ENCODE results near the gene UBE2H. TPM values are rescaled to one million over a fixed set of nuclear protein-coding genes. Genes with fewer than 3 reads are reported as not detected.

Gene UBE2H
- total RNA-seq, 3 donors from 2014 or later (not counting 1 experiment from before 2014, with no cell fraction given) = 80.9 to 86.9 (median 83.1) TPM

GRCh38 chr7:129889133-129889844 is 63.5 kb downstream of the UBE2H start:
- Histone ChIP-seq H3K27ac (ENCODE audit: low read length) (no peak overlapping the region), H3K27me3 (ENCODE audit: control insufficient read depth, insufficient read depth, low read length) (no peaks in the 10 kb centered on the region), H3K36me3 (ENCODE audit: control insufficient read depth, insufficient read depth, low read length) (peaks cover 3% of the 10 kb centered on the region), H3K4me1 (ENCODE audit: control insufficient read depth, insufficient read depth, low read length) (no peaks in the 10 kb centered on the region), H3K9me3 (ENCODE audit: control insufficient read depth, insufficient read depth, low read length) (no peaks in the 10 kb centered on the region), H3K4me3 (ENCODE audit: low read length) (no peak overlapping the region)
- H3K27me3 Mint-ChIP-seq (ENCODE audit: low read depth in 2 of 2) = no peaks in the 10 kb centered on the region
- WGBS (ENCODE audit: insufficient coverage) = 92% methylated on average over 5 of the region's 5 CpGs
- intact Hi-C loops (cut with micrococcal nuclease) = no loop called here
- H3K4me1 Mint-ChIP-seq = peaks cover 14 to 20% of the 10 kb centered on the region in 2 donors
- TF ChIP-seq, protein P1, sequence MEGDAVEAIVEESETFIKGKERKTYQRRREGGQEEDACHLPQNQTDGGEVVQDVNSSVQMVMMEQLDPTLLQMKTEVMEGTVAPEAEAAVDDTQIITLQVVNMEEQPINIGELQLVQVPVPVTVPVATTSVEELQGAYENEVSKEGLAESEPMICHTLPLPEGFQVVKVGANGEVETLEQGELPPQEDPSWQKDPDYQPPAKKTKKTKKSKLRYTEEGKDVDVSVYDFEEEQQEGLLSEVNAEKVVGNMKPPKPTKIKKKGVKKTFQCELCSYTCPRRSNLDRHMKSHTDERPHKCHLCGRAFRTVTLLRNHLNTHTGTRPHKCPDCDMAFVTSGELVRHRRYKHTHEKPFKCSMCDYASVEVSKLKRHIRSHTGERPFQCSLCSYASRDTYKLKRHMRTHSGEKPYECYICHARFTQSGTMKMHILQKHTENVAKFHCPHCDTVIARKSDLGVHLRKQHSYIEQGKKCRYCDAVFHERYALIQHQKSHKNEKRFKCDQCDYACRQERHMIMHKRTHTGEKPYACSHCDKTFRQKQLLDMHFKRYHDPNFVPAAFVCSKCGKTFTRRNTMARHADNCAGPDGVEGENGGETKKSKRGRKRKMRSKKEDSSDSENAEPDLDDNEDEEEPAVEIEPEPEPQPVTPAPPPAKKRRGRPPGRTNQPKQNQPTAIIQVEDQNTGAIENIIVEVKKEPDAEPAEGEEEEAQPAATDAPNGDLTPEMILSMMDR (IDR thresholded peaks at IDR 0.05) = no peak
- no peaks in the 10 kb centered on the region for H3K9me3 Mint-ChIP-seq
- no peak for DNase-seq
- H3K27ac Mint-ChIP-seq = no peak overlapping the region
- H3K36me3 Mint-ChIP-seq = no peaks in the 10 kb centered on the region
- ATAC-seq = no peak
- no peak overlapping the region for H3K4me3 Mint-ChIP-seq

DNA sequence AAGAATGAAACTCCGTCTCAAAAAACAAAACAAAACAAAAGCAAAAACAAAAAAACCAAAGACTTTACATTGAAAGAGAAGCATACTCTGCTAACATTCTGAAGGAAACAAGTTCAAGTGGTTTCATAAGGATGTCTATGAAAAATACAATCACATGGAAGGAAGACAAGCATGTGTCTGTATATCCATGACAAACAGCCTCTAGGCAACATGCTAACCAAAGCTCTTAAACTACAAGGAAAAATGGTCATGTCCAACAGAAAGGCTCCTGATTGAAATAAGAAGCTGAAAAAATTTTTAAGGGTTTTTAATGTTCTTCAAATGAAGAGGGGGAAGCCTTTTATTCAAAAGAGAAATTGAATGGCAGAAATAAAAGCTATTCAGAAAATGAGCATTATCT is 64.9 kb downstream of the UBE2H start:
- DNase-seq (no peak), ATAC-seq (no peak)
- H3K36me3 ChIP-seq (ENCODE audit: control insufficient read depth, insufficient read depth, low read length) = peaks cover 3% of the 10 kb centered on the region
- no peaks in the 10 kb centered on the region for H3K36me3 Mint-ChIP-seq
- no peak overlapping the region for H3K27ac ChIP-seq (ENCODE audit: low read length)
- WGBS (ENCODE audit: insufficient coverage) = 100% methylated on average over 1 of the region's 1 CpG
- H3K9me3 Mint-ChIP-seq = no peaks in the 10 kb centered on the region
- no peaks in the 10 kb centered on the region for H3K4me1 ChIP-seq (ENCODE audit: control insufficient read depth, insufficient read depth, low read length)
- no peaks in the 10 kb centered on the region for H3K9me3 ChIP-seq (ENCODE audit: control insufficient read depth, insufficient read depth, low read length)
- TF ChIP-seq, protein P1 (IDR thresholded peaks at IDR 0.05) = no peak
- no peak overlapping the region for H3K4me3 ChIP-seq (ENCODE audit: low read length)
- H3K27me3 Mint-ChIP-seq (ENCODE audit: low read depth in 2 of 2) = no peaks in the 10 kb centered on the region
- H3K4me3 Mint-ChIP-seq = no peak overlapping the region
- no peak overlapping the region for H3K27ac Mint-ChIP-seq
- peaks cover 14% of the 10 kb centered on the region in 2 donors for H3K4me1 Mint-ChIP-seq
- no peaks in the 10 kb centered on the region for H3K27me3 ChIP-seq (ENCODE audit: control insufficient read depth, insufficient read depth, low read length)
- intact Hi-C loops (cut with micrococcal nuclease) = no loop called here

GRCh38 chr7:129886818-129887186 is 66.0 kb downstream of the UBE2H start:
- ATAC-seq (no peak), DNase-seq (no peak)
- intact Hi-C loops (cut with micrococcal nuclease) = no loop called here
- H3K9me3 Mint-ChIP-seq = no peaks in the 10 kb centered on the region
- Histone ChIP-seq H3K27me3 (ENCODE audit: control insufficient read depth, insufficient read depth, low read length) (no peaks in the 10 kb centered on the region), H3K4me3 (ENCODE audit: low read length) (no peak overlapping the region), H3K27ac (ENCODE audit: low read length) (no peak overlapping the region), H3K9me3 (ENCODE audit: control insufficient read depth, insufficient read depth, low read length) (no peaks in the 10 kb centered on the region), H3K36me3 (ENCODE audit: control insufficient read depth, insufficient read depth, low read length) (peaks cover 3% of the 10 kb centered on the region), H3K4me1 (ENCODE audit: control insufficient read depth, insufficient read depth, low read length) (no peaks in the 10 kb centered on the region)
- no peaks in the 10 kb centered on the region for H3K27me3 Mint-ChIP-seq (ENCODE audit: low read depth in 2 of 2)
- no peak overlapping the region for H3K4me3 Mint-ChIP-seq
- H3K36me3 Mint-ChIP-seq = no peaks in the 10 kb centered on the region
- H3K4me1 Mint-ChIP-seq = peaks cover 14 to 18% of the 10 kb centered on the region in 2 donors
- TF ChIP-seq, protein P1 (IDR thresholded peaks at IDR 0.05) = no peak
- no peak overlapping the region for H3K27ac Mint-ChIP-seq
- 96% methylated on average over 3 of the region's 3 CpGs for WGBS (ENCODE audit: insufficient coverage)
